Fibroblast of mammary gland (primary cell): ENCODE data around the gene CAMKV.
"Not testable (repeated sequence)": the region's sequence is repeated elsewhere in the genome, so short reads cannot be mapped to it uniquely, and the experiment has no call there.

Source experiments
- DNase-seq: peaks from one replicate; pipeline ENCODE4 v3.0.0-alpha.2; 2010; ENCODE audit warnings: low read depth
- H3K4me3 ChIP-seq: 2 replicates; pipeline ENCODE4 v1.5.1; 2011; ENCODE audit warnings: low read depth, mild to moderate bottlenecking, low read length, moderate library complexity; ENCODE audit not compliant: control insufficient read depth
- CTCF ChIP-seq: conservative IDR thresholded peaks from 2 replicates; pipeline ENCODE4 v1.5.1; 2011; ENCODE audit warnings: low read depth, low read length, inconsistent platforms; ENCODE audit not compliant: control insufficient read depth, insufficient read depth

The CAMKV gene

GRCh38 chr3:49869525-49870126 is at the start of gene CAMKV:
CAMKV (minus strand) TSS chr3:49869906; CDS start chr3:49862388, 7,518 bp downstream.
- TF ChIP-seq CTCF: no peak
- no peak within 1 kb of the TSS for H3K4me3 ChIP-seq
- no peak for DNase-seq

GRCh38 chr3:49917806-49918590 is 48.3 kb upstream of the CAMKV start:
- not testable (repeated sequence) for H3K4me3 ChIP-seq, DNase-seq

GRCh38 chr3:49916686-49917085 is 47.0 kb upstream of the CAMKV start:
- no peak overlapping the region for H3K4me3 ChIP-seq
- DNase-seq: peak; percentile 68
- TF ChIP-seq CTCF: no peak

- no peak for DNase-seq
- TF ChIP-seq CTCF: no peak
- no peak overlapping the region for H3K4me3 ChIP-seq
Measured at GRCh38 chr3:49914906-49915305, 45.2 kb upstream of the CAMKV start.

GRCh38 chr3:49912881-49913281 is 43.2 kb upstream of the CAMKV start:
- no peak for DNase-seq
- H3K4me3 ChIP-seq: no peak overlapping the region
- no peak for TF ChIP-seq CTCF

GRCh38 chr3:49911611-49912010 is 41.9 kb upstream of the CAMKV start:
- DNase-seq: no peak
- TF ChIP-seq CTCF: no peak

GRCh38 chr3:49911124-49911420 is 41.4 kb upstream of the CAMKV start:
- no peak for DNase-seq
- TF ChIP-seq CTCF: no peak
- H3K4me3 ChIP-seq: no peak overlapping the region

More at GRCh38 chr3:49911611-49912010, 41.9 kb upstream of the CAMKV start:
- no peak overlapping the region for H3K4me3 ChIP-seq
